Measurements from ENCODE around the gene PLIN4. TPM values are rescaled to one million over a fixed set of nuclear protein-coding genes. Genes with fewer than 3 reads are reported as not detected.

Gene PLIN4
- total RNA-seq, 1 experiment from 2014 or later, result not detected

- no peaks in the 10 kb centered on the region for H3K27me3 ChIP-seq
- H3K36me3 ChIP-seq, result no peaks in the 10 kb centered on the region
- no peaks in the 10 kb centered on the region for H3K9me3 ChIP-seq
- no peak overlapping the region for H3K4me3 ChIP-seq
- DNase-seq, result no peak
Measured at GRCh38 chr19:4519521-4520277, 1.4 kb upstream of the PLIN4 start.

GRCh38 chr19:4519172-4519496, 848 bp upstream of the PLIN4 start:
- Histone ChIP-seq H3K27me3 (no peaks in the 10 kb centered on the region), H3K4me3 (no peak overlapping the region), H3K36me3 (no peaks in the 10 kb centered on the region), H3K9me3 (no peaks in the 10 kb centered on the region)
- DNase-seq, result no peak

GRCh38 chr19:4517451-4518057, 732 bp downstream of the PLIN4 start:
- no peaks in the 10 kb centered on the region for H3K36me3 ChIP-seq

GRCh38 chr19:4516939-4517300, 1.4 kb downstream of the PLIN4 start:
- no peak overlapping the region for H3K4me3 ChIP-seq
- DNase-seq, result no peak

More at GRCh38 chr19:4517451-4518057, 732 bp downstream of the PLIN4 start:
- no peak for DNase-seq
- H3K4me3 ChIP-seq, result no peak overlapping the region
- H3K9me3 ChIP-seq, result no peaks in the 10 kb centered on the region
- H3K27me3 ChIP-seq, result no peaks in the 10 kb centered on the region

GRCh38 chr19:4516199-4516938, 1.9 kb downstream of the PLIN4 start:
- DNase-seq, result no peak
- Histone ChIP-seq H3K27me3 (no peaks in the 10 kb centered on the region), H3K9me3 (no peaks in the 10 kb centered on the region), H3K36me3 (no peaks in the 10 kb centered on the region), H3K4me3 (no peak overlapping the region)

More at GRCh38 chr19:4516939-4517300, 1.4 kb downstream of the PLIN4 start:
- no peaks in the 10 kb centered on the region for H3K36me3 ChIP-seq
- H3K9me3 ChIP-seq, result no peaks in the 10 kb centered on the region
- H3K27me3 ChIP-seq, result no peaks in the 10 kb centered on the region

GRCh38 chr19:4515732-4516131, 2.6 kb downstream of the PLIN4 start:
- Histone ChIP-seq H3K27me3 (no peaks in the 10 kb centered on the region), H3K36me3 (no peaks in the 10 kb centered on the region), H3K4me3 (no peak overlapping the region), H3K9me3 (no peaks in the 10 kb centered on the region)
- DNase-seq, result no peak

GRCh38 chr19:4513248-4513647, 5.0 kb downstream of the PLIN4 start:
- no peak for DNase-seq
- Histone ChIP-seq H3K36me3 (no peaks in the 10 kb centered on the region), H3K27me3 (no peaks in the 10 kb centered on the region), H3K4me3 (no peak overlapping the region), H3K9me3 (no peaks in the 10 kb centered on the region)

- H3K4me3 ChIP-seq, result no peak overlapping the region
- no peaks in the 10 kb centered on the region for H3K9me3 ChIP-seq
- no peak for DNase-seq
- no peaks in the 10 kb centered on the region for H3K27me3 ChIP-seq
- no peaks in the 10 kb centered on the region for H3K36me3 ChIP-seq
Measured at GRCh38 chr19:4512070-4512469, 6.2 kb downstream of the PLIN4 start.

- no peaks in the 10 kb centered on the region for H3K27me3 ChIP-seq
Measured at GRCh38 chr19:4511300-4512054, 6.8 kb downstream of the PLIN4 start.

GRCh38 chr19:4510435-4511255, 7.6 kb downstream of the PLIN4 start:
- H3K27me3 ChIP-seq, result no peaks in the 10 kb centered on the region
- no peaks in the 10 kb centered on the region for H3K9me3 ChIP-seq
- no peak overlapping the region for H3K4me3 ChIP-seq
- DNase-seq, result no peak
- no peaks in the 10 kb centered on the region for H3K36me3 ChIP-seq

More at GRCh38 chr19:4511300-4512054, 6.8 kb downstream of the PLIN4 start:
- Histone ChIP-seq H3K36me3 (no peaks in the 10 kb centered on the region), H3K4me3 (no peak overlapping the region), H3K9me3 (no peaks in the 10 kb centered on the region)
- no peak for DNase-seq

GRCh38 chr19:4508698-4509097, 9.6 kb downstream of the PLIN4 start:
- no peak overlapping the region for H3K4me3 ChIP-seq
- no peaks in the 10 kb centered on the region for H3K27me3 ChIP-seq
- no peaks in the 10 kb centered on the region for H3K9me3 ChIP-seq
- H3K36me3 ChIP-seq, result no peaks in the 10 kb centered on the region
- no peak for DNase-seq

GRCh38 chr19:4507804-4508203, 10.5 kb downstream of the PLIN4 start:
- H3K27me3 ChIP-seq, result no peaks in the 10 kb centered on the region
- DNase-seq, result no peak

GRCh38 chr19:4507150-4507452, 11.2 kb downstream of the PLIN4 start:
- H3K4me3 ChIP-seq, result no peak overlapping the region
- no peaks in the 10 kb centered on the region for H3K27me3 ChIP-seq
- no peaks in the 10 kb centered on the region for H3K36me3 ChIP-seq
- no peak for DNase-seq
- H3K9me3 ChIP-seq, result no peaks in the 10 kb centered on the region

More at GRCh38 chr19:4507804-4508203, 10.5 kb downstream of the PLIN4 start:
- H3K36me3 ChIP-seq, result no peaks in the 10 kb centered on the region
- no peak overlapping the region for H3K4me3 ChIP-seq
- H3K9me3 ChIP-seq, result no peaks in the 10 kb centered on the region

GRCh38 chr19:4506449-4507149, 11.7 kb downstream of the PLIN4 start:
- DNase-seq, result peak; percentile 22
- Histone ChIP-seq H3K4me3 (no peak overlapping the region), H3K36me3 (no peaks in the 10 kb centered on the region), H3K9me3 (no peaks in the 10 kb centered on the region), H3K27me3 (no peaks in the 10 kb centered on the region)

GRCh38 chr19:4505570-4506448, 12.5 kb downstream of the PLIN4 start:
- no peaks in the 10 kb centered on the region for H3K36me3 ChIP-seq
- no peak for DNase-seq
- no peaks in the 10 kb centered on the region for H3K9me3 ChIP-seq
- no peak overlapping the region for H3K4me3 ChIP-seq
- no peaks in the 10 kb centered on the region for H3K27me3 ChIP-seq
